ENCODE results near the gene CFAP97D2. TPM values are rescaled to one million over a fixed set of nuclear protein-coding genes. Genes with fewer than 3 reads are reported as not detected.
"Not testable (repeated sequence)": the region's sequence is repeated elsewhere in the genome, so short reads cannot be mapped to it uniquely, and the experiment has no call there.

Gene CFAP97D2
- total RNA-seq, 1 donor from 2014 or later: not detected

DNA sequence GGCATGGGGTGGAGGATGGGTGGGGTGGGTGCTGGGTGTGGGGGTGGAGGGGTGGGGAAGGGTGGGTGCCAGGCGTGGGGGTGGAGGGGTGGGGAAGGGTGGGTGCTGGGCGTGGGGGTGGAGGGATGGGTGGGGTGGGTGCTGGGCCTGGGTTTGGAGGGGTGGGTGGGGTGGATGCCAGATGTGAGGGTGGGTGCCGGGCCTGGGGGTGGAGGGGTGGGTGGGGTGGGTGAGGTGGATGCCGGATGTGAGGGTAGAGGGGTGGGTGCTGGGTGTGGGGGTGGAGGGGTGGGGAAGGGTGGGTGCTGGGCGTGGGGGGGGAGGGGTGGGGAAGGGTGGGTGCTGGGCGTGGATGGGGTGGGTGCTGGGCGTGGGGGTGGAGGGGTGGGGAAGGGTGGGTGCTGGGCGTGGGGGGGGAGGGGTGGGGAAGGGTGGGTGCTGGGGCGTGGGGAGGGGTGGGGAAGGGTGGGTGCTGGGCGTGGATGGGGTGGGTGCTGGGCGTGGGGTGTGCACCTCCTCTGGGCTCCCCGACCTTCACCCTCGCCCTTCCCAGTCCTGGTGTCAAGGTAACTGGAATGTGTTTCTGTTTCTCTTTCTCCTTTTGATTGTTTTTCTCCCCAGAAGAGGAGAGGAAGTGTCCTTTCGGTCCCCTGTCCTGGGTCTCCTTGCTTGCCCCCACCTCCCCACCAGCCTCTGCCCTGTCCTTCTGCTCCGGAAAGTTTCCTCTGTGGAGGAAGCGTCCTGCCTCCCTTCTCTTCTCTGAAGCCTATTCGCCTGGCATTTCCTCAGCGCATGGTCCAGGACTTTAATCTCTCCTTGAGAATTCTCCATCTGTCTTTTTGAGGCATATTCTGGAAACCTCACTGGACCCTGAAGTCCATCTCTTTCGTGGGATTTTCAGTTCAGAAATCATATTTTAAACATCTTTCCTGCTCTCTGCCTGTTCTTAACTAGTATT, 22.9 kb upstream of the CFAP97D2 start:
- DNase-seq (ENCODE audit: low spot score): no peak

DNA sequence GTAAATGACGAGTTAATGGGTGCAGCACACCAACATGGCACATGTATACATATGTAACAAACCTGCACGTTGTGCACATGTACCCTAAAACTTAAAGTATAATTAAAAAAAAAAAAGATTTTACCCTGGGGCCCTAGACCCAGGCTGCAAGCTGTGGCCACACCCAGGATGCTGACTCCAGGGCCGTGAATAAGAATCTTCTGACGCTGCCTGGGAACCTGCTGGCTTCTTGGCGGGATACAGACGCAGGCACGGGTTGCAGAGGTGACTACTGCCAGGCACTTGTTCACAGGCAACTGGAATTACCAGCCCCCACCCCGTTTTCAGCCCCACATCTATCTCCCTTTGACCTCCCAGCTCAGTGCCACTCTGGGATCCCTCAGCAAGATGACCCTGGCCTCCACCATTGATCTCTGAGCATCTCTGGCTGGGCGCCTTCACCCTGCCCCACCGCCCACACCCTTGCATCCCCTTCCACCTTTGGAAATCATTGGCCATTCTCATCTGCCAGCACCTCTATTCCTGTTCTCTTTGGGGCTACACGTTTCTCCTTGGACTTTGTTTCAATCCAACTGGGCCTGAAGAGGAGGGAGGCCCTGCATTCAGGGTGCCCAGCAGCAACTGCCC, 21.1 kb upstream of the CFAP97D2 start:
- DNase-seq (ENCODE audit: low spot score): no peak

DNA sequence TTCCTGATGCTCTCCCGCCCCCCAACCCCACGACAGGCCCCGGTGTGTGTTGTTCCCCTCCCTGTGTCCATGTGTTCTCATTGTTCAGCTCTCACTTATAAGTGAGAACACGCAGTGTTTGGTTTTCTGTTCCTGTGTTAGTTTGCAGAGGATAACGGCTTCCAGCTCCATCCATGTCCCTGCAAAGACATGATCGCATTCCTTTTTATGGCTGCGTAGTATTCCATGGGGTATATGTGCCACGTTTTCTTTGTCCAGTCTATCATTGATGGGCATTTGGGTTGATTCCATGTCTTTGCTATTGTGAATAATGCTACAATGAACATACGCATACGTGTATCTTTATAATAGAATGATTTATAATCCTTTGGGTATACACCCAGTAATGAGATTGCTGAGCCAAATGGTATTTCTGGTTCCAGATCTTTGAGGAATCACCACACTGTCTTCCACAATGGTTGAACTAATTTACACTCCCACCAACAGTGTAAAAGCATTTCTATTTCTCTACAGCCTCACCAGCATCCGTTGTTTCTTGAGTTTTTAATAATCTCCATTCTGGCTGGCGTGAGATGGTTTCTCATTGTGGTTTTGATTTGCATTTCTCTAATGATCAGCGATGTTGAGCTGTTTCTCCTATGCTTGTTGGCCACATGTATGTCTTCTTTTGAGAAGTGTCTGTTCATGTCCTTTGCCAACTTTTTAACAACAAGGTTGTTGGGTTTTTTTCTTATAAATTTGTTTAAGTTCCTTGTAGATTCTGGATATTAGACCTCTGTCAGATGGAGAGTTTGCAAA, 20.0 kb upstream of the CFAP97D2 start:
- DNase-seq (ENCODE audit: low spot score): not testable (repeated sequence)

DNA sequence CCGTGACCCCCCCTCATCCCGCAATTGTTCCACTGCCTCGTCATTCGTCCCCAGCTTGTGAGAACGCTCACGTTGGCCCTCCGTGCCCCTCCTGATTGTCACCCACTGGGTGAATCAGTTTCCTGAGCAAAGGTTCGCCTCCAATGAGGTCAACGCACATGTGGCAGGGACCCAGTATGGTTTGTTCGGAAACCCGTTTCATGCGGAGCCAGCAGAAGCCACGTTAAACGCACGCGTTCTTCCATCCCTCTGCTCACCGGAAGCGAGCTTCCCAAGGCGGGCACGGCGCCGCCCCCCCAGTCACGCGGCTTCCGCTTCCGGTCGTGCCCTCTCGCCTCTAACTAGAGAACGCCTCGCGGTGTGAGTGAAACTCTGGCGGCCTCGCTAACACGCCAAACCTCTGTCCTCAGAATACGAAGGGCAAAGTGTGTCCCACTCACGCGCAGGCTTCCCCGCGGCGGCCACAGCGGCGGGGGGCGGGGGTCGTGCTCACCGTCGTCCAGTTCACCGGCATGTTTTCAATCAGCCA, 18.0 kb upstream of the CFAP97D2 start:
- no peak for DNase-seq (ENCODE audit: low spot score)

DNA sequence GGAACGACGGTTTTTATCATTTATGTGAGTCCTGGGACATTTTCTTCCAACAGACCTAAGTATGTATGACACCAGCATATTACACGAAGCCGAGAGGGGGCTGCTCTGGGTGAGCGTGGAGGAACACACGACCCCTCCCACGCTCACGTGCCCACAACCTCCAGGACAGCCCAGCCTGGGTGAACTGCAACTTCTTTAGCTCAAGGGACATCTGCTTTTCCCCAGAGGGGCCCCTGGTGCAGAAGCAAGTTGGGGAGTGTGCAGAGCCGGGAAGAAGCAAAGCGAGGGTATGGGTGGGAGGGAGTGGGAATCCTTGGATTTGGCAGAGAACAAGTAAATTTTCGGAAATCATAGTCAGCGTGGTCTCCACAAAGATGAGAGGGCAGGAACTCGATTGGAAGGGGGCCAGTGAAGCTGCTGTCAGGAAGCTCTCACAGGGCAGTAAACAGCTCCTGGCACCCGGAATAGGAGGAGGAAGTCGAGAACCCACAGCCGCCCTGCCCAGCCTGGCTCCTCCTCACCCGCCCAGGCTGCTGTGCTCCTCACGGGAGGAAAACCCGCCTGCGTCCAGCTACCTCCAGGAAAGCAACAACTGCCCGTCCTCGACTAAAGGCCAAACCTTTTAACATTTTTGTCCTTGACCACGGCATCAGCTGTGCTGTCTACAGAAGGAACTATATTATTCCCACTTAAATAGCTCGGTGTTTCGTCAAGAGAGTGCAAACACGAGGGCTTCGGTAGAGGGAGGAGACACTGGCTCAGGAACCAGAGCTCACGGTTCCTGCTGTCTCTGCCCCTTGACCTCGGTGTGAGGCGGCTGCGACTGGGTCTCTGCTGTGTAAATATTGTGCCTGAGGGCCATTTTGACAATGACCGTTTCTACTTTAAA, 17.2 kb upstream of the CFAP97D2 start:
- no peak for DNase-seq (ENCODE audit: low spot score)

DNA sequence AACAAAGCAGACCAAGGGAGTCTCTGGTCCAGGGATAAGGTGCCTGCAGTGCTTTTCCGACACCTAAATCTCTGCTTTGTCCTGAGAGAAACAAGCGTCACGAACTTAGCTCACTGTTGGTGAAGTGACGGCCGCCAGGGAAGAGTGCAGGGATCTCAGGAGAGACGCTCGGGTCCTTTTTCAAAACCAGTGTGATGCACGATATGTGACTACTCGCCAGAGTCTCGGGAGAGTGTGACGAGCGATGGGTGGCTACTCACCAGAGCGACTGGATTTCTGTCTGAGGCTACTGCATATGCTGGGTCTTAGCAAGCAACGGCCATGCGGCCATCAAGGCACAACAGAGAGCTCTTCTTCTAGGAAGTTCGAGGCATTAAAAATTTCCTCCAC, 16.5 kb upstream of the CFAP97D2 start:
- DNase-seq (ENCODE audit: low spot score): no peak

DNA sequence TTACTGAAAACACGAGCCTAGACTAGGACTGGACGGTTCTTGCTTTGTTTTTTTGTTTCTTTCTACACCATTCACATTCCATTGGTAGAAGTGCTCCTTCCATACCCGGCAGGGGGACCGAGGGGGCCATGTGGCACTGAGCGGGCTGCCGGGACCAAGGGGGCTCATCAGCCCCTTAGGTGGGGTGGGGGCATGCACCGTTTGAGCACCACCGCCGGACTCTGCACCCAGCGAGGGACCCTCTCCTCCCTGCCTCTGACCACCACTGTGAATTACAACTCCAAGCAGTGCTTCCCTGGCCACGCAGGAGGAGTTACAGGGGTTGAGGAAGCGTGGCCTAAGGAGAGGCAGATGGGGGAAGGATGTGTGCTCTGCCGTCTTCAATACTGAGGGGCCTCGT, 15.0 kb upstream of the CFAP97D2 start:
- no peak for DNase-seq (ENCODE audit: low spot score)

DNA sequence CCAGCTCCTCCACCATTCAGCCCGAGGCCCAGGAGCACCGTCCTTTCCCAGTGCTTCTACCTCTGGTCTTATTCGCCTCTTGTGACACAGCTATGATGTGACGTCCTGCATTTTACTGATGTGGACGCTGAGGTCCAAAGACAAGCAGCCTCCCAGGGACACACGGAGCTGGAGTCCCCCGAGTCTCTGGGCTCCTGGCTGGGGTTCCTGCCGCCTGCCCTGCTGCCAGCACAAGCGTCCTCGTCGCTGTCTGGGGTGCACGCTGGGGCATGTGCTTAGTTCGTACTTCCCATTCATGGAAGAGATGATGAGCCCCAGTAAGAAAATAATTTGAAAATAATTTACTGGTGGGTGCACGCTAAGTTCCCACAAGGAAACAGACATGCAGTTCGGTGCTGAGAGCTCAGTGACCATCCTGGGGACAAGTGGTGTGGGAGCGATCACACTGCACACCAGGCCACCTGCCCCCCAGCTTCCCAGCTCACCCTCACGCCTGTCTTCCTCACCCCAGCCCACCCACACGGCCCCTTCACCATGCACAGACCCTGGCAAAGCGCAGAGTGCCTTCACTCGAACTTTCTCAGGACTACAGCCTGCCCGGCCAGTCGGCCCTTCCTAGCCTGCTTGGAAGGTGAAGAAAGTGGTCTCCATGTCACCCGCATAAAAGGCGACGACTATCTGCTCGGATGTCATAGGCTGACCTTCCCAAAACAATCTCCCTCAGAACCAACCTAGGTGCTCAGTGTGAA, 14.2 kb upstream of the CFAP97D2 start:
- DNase-seq (ENCODE audit: low spot score): no peak

DNA sequence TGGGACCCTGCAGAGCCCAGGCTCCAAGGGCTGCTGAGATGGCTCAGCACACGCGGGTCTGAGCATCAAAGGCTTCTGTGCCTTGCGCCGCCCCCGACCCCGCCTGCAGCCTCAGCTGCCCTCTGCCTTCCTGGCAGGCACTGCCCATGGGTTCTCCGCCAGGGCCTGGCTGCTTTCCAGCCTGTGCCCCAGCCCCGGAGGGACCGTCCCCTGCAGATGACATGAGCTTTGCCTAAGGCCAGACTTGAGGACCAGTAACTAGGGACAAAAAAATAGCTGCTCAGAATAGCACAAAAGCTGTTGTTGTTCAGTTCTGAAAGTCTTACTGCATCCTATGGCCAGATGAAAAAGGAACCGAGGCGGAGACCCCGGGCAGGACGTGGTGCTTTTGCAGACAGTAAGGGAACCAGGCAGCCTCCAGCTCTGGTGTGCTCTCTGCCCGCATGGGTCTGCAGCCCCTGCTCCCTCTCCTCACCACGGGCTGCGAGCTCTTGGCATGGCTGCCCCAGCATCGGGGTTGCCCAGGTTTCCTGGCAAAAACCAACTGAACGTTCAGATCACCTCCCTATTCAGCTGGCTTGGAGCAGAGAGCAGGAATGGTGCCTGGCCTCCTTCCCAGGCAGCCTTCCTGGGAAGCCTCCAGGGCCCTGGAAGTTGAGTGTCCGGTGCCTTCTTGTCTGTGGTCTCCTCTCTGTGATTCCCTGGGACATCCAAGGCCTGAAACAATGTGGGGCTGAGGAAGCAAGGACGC, 12.5 kb upstream of the CFAP97D2 start:
- no peak for DNase-seq (ENCODE audit: low spot score)

DNA sequence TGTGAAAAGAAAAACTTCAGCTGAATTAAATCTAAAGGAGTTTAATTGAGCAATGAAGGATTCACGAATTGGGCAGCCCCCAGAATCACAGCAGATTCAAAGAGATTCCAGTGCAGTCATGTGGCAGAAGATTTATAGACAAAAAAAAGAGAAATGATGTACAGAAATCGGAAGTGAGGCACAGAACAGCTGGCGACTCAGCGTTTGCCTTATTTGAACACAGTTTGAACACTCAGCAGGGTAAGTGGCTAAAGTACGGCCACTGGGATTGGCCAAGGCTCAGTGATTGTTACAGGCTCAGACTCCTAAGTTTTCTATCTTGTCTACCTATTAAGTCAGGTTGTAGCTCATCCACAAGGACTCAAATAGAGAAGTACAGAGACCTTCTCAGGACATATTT, 11.6 kb upstream of the CFAP97D2 start:
- DNase-seq (ENCODE audit: low spot score): no peak

DNA sequence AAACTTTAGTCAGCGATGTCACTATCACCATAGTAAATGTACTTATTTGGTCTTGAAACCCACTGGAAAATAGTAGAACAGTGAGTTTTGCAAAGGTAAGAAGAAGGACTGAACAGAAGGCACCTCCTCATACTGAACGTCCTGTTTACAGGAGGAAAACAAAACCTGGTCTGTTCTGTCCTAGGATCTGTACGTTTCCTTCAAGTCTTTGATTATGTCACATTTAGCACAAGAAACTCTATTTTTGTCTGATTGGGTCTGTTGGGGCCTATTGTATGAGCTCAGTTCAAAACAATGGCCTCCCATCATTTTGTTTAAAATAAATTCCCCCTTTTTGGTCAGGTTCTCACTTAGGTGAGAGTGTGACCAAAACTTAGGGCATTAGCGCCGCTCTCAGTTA, 11.2 kb upstream of the CFAP97D2 start:
- no peak for DNase-seq (ENCODE audit: low spot score)

DNA sequence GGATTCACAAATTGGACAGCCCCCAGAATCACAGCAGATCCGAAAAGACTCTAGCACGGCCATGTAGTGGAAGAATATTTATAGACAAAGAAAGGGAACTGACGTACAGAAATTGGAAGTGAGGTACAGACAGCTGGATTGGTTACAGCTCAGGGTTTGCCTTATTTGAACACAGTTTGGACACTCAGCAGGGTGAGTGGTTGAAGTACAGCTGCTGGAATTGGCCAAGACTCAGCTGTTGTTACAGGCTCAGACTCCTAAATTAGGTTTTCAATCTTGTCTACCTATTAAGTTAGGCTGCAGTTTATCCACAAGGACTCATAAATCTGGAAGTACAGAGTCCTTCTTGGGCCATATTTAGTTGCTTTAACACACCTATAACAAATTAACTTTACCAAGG, 5.8 kb upstream of the CFAP97D2 start:
- no peak for DNase-seq (ENCODE audit: low spot score)

DNA sequence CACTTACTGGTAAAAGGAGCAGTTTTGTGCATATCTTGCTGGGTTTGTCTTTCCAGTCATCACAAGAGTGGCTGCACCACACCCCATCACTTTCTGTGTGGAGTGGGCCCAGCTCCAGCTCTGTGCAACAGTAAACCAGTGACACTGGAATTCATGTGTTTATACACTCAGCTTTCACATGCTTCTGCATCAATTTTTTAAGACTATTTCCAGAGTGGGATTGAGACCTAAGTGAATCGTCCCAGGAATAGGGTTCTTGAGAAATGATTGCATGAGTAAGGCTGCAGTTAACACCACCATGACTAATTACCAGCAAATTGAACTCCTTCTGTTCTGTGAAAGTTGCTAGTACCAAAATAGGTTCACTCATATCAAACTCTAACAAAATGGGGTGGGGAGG, 5.3 kb upstream of the CFAP97D2 start:
- no peak for DNase-seq (ENCODE audit: low spot score)

DNA sequence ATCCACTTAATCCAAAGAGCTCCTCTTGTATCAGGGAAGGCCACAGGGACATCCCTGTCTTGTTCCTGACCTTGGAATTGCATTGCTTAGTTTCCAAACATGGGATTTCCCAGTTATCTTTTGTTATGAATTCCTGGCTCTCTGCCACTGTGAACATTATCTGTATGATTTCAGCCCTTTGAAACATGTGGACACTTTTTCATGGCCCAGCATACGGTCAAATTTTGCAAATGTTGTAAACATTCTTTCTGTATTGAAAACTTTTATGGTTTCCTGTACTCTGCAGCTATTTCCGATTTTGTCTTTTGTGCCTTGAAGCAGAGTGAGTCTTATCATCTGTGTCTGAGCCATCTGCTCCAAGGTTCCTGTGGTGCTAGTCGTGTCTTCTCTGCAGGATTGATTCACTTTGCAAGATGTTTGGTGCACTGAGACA, 4.5 kb upstream of the CFAP97D2 start:
- DNase-seq (ENCODE audit: low spot score): no peak

DNA sequence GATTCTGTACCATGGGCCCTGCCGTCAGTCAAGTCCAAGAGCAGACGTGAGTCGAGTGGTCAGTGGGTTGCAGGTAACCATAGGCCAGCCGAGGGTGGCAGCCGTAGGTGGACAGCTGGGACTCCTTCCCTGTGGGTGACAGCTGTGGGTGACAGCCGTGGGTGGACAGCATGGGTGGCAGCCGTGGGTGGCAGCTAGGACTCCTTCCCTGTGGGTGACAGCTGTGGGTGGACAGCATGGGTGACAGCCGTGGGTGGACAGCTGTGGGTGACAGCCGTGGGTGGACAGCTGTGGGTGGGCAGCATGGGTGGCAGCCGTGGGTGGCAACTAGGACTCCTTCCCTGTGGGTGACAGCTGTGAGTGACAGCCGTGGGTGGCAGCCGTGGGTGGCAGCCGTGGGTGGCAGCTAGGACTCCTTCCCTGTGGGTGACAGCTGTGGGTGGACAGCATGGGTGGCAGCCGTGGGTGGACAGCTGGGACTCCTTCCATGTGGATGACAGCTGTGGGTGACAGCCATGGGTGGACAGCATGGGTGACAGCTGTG, 2.6 kb upstream of the CFAP97D2 start:
- DNase-seq (ENCODE audit: low spot score): not testable (repeated sequence)

DNA sequence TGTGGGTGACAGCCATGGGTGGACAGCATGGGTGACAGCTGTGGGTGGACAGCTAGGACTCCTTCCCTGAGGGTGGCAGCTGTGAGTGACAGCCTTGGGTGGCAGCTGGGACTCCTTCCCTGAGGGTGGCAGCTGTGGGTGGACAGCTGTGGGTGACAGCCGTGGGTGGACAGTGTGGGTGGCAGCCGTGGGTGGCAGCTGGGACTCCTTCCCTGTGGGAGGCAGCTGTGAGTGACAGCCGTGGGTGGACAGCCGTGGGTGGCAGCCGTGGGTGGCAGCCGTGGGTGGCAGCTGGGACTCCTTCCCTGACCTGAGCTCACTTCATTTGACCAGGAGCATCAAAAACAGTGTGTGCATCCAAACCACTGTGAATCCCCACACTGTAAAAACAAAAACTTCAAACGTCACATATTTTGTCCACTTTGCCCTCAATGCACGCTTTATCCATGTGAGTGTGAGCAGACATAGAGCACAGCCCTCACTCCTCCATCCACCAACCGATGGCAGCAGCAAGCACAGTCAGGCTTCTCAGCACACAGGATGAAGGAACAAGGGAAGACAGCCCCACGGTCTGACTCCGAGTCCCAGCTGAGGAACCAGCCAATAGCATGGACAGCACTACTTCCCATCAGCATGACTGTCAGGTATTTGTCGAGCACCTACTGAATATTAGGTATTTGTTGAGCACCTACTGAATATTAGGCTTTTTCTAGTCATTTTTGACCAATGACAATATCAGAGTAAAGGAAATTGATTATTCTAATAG, 1.6 kb upstream of the CFAP97D2 start:
- no peak for DNase-seq (ENCODE audit: low spot score)

DNA sequence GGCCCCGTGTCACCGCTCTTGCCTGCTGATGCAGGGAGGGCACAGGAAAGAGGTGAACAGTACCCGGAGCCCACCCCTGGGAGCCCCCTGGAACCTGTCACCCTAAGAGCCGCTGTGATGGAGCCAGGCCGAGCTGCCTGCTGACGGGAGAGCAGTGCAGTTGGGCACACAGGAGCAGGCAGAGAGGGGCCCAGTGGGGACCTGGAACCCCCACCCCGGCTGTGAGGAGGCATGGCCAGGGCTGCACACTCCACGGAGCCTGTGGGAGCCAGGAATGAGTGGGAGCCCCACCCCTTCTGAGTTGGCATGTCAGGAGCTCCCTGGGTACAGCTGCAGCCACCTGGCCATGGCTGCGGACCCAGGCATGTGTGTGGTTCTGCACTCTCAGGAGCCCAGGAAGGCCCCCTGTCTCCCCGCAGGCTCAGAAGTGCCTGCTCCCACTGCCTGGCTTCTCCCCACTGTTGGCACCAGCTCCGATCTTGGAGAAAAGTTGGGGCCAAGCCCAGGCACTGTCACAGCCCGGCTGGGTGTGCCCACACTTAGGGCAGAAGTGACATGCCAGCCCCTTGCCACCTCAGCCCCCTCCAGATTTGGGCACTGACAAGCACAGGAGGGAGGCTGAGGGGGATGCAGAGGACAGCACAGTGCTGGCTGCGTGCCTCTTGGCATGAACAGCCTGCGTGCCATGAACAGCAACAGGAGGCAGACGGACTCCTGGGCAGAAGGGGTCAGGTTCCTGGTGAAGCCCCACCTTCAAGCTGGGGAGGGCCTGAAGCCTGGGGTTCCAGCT, 6.3 kb downstream of the CFAP97D2 start:
- no peak for DNase-seq (ENCODE audit: low spot score)

Measured in mesenteric fat pad (tissue), 1 donor.